NAMALWA (cell line): ENCODE results near the gene MERTK.
"Not testable (repeated sequence)": the region's sequence is repeated elsewhere in the genome, so short reads cannot be mapped to it uniquely, and the experiment has no call there.

Experiments used
- DNase-seq: peaks from one replicate; pipeline ENCODE4 v3.0.0-alpha.2; 2015; ENCODE audit warnings: low spot score

The MERTK gene

DNA sequence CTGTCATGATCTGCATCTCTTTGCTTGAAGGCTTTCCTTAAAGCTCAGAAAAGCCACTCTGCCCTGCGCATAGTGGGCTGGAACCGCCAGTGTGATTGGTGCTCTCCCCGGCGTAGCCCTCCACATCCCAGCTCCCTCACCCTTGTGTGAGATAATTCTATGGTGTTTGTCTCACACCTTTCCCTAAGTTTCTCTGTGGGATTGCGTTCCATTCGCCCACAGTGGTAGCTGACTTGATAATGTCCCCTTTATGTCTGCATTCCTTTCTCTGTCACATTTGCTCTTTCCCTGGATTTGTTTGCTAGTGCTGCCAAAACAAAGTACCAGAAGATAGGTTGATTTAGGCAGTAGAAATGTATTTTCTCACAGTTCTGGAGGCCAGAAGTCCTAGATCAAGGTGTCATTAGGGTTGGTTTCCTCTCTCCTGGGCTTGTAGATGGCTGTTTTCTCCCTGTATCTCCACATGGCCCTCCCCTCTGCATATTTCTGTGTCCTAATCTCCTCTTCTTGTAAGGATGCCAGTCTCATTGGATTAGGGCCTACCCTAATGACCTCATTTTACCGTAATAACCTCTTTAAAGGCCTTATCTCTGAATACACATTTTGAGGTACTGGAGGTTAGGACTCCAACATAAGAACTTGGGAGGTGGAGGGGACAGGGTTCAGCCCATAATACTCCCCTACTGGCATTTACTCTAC is 149.3 kb downstream of the MERTK start:
- DNase-seq: no peak

DNA sequence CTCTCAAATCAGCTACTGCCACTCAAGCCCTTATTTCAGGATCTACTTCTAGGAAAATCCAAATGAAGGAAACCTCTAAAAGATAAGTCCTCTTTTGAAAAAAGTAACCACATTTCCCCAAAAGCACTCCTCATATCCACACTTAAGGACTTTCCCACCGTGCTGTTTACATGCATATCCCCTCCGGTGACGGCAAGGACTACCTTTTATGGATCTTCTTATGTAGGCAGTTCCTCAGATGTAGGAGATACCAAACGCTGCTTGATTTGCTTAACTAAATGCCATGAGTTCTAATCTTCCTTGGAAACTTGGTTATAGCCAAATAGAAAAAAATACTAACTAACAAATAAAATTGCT is 149.8 kb downstream of the MERTK start:
- no peak for DNase-seq

GRCh38 chr2:112048887-112049286 is 150.5 kb downstream of the MERTK start:
- peak; percentile 78 for DNase-seq

DNA sequence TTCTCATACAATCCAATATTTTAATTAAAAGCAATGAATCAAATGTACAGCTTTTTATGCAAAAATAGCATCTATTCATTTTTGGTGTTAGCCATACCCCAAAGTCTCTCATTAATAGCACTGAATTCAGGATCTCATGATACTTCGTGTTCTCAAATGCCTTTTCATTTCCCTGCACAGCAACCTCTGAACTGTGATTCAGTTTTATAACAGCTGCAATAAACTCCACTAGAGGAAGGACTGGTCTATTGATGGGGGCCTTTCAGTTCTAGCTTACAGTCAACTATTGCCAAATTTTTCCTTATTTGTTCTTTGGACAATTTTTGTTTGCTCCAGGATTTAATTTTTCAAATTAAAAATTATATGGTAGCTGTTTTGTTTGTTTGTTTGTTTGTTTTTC is 151.9 kb downstream of the MERTK start:
- DNase-seq: no peak

DNA sequence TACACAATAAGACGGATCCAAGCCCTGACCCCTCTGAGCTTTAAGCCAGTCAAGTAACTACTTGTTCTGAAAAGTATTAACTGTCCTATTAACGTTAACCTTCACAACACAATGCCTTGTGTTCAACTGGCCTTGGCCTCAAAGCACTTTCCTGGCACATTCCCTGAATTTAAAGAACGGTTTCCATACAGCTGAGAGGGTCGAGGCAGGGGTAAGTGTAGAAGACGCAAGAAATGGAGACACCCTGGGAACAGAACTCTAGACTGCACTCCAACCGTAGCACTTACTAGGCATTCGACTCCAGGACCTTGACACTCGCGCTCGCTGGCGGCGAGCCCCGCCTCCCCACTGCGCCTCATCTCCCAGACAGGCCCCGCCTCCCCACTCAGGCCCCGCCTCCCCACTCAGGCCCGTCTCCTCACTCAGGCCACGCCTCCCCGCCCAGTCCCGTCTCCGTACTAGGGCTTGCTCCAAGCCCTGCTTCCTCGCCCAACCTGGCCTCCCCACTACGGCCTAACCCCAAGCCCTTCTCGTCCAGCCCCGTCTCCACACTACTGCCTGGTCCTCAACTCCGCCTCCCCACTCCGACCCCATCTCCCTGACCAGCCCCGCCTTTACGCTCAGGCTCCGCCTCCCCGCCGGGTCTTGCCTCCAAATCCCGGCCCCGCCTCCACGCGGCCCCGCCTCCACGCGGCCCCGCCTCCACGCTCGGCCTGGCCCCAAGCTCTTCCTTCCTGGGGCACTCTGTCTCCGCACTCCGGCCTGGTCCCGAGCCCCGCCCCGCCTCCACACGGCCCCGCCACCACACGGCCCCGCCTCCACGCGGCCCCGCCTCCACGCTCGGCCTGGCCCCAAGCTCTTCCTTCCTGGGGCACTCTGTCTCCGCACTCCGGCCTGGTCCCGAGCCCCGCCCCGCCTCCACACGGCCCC is 155.8 kb downstream of the MERTK start:
- peak; percentile 94 for DNase-seq

- DNase-seq: peak; percentile 94
Observed at GRCh38 chr2:112054847-112055729, 156.7 kb downstream of the MERTK start, which contains the start of gene TMEM87B. TSS of gene TMEM87B (plus strand) at chr2:112055269. CDS start at chr2:112055592, 323 bp downstream.

DNA sequence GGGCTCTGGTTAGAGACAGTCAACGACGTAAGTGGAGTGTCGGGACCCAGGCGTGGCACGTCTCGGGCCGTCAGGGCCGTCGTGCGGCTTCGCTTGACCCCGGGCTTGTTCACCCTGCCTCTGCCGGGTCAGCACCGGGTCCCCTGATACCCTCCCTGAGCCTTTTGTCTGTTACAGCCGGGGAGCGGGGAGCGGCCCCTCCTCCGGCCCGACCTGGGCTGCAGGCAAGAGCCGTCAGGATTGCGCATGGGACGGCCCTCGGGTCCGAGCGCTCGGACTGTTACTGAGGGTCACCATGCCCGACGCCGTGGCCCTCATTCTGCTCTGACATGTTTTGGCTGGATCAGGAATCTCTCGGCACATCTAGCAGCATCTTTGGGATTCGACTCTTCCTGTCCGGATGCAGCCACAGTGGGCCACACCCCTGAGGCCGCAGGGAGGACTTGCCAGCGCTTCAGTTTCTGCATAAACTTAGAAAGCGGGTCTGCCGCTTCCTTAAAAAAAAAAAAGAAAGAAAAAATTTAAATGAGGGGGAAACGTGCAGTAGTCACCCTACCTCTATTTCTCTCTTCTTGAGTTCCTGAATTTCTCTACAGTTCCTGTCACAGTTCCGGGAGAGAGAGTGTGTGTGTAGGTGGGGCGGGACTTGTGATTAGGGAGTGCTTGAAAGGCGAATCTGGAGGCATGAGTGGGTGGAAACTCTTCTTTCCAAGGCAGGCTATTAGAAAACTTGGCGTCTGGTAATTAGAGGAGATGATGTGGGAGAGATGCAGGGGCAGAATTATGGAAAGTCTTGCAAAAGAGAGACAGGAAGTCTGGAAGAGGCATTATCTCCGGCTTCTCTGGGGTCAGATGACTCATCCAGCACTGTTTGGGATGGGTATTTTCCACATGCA is 157.6 kb downstream of the MERTK start:
- peak; percentile 65 for DNase-seq

DNA sequence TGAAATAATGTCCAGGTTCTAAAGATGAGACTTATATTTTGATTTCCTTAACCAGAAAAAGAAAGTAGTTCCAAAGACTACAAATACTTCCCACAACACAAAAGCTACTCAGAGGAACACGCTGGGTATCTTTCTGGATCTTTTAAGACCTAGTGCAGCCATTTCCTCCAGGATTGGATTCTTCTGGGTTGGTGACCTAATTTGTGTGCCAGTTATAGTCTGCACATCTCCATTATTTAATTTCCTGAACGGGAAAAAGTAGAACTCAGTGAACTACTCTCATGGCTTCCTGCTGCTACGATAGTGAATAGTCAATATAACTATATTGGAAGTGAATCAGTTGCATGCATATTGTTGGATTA is 158.2 kb downstream of the MERTK start:
- peak; percentile 9 for DNase-seq

GRCh38 chr2:112059671-112060070 is 161.3 kb downstream of the MERTK start:
- no peak for DNase-seq

GRCh38 chr2:112061299-112061698 is 162.9 kb downstream of the MERTK start:
- no peak for DNase-seq

- DNase-seq: no peak
Observed at GRCh38 chr2:112061840-112062239, 163.4 kb downstream of the MERTK start.

DNA sequence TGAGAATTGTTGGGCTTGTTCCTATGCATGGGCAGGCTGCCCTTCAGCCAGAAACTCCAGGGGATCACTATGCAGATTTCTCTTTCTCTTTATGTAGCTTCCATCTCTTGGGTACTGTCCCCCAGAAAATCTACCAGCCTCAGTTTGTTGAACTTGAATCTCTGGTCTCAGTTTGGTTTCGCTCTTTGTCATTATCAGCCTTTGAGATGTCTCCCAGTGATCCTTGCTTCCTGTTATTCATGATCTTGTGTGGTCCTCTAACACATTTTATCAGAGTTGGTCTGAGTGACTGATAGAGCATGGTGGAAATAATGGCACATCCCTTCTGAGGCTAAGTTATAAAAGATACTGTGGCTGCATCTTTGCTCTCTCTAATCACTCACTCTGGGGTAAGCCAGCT is 164.5 kb downstream of the MERTK start:
- DNase-seq: no peak

GRCh38 chr2:112065486-112065885 is 167.1 kb downstream of the MERTK start:
- DNase-seq: no peak

DNA sequence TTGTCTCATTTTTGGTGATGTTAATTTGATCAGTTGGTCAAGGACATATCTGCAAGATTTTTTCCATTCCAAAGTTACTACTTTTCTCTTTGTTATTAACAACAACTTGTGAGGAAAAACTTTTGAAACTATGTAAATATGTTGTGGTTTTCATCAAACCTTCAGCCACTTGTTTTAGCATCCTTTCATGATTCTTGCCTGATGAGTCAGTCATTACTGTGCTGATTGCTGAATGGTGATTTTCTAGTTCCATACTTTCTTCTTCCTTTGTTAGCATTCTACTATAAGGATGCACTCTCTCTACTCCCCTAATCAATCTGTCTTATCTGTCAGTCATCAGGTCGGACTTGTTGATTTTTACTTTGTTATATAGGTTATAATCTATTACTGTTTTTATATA is 167.6 kb downstream of the MERTK start:
- DNase-seq: no peak

DNA sequence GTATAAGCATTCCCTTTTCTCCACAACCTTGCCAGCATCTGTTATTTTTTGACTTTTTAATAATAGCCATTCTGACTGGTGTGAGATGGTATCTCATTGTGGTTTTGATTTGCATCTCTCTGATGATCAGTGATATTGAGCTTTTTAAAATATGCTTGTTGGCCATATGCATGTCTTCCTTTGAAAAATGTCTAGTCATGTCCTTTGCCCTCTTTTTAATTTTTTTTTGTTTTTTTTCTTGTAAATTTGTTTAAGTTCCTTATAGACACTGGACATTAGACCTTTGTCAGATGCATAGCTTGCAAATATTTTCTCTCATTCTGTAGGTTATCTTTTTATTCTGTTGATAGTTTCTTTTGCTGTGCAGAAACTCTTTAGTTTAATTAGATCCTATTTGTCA is 171.4 kb downstream of the MERTK start:
- DNase-seq: not testable (repeated sequence)

DNA sequence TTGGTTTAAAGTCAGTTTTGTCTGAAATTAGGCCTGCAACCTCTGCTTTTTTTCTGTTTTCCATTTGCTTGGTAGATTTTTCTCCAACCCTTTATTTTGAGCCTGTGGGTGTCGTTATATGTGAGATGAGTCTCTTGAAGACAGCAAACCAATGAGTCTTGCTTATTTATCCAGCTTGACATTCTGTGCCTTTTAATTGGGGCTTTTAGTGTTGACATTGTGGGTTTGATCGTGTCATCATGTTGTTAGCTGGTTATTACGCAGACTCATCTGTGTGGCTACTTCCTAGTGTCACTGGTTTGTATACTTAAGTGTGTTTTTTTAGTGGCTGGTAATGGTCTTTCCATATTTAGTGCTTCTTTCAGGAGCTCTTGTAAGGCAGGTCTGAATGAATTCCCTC is 175.5 kb downstream of the MERTK start:
- DNase-seq: no peak

DNA sequence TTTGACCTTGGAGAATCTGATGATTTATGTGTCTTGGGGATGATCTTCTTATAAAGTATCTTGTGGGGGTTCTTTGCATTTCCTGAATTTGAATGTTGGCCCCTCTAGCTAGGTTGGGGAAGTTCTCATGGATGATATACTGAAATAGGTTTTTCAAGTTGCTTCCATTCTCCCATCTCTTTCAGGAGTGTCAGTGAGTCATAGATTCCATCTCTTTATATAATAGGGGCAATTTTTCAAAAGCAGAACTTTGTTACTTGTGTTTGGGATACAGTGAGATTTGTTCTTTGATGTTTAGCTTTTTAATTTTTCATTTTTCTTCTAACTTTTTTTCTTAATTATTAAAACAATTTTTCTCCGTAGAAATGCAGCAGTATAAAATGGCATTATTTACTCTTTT is 176.1 kb downstream of the MERTK start:
- no peak for DNase-seq

GRCh38 chr2:112075490-112076260 is 177.3 kb downstream of the MERTK start:
- no peak for DNase-seq

- no peak for DNase-seq
Observed at GRCh38 chr2:112077814-112078213, 179.4 kb downstream of the MERTK start.
